ENCODE results near the gene ARHGAP12. TPM values are rescaled to one million over a fixed set of nuclear protein-coding genes. Genes with fewer than 3 reads are reported as not detected.
A peak's percentile ranks its signal among the peaks of the same experiment; 100 is the strongest.
"Not testable (repeated sequence)": the region's sequence is repeated elsewhere in the genome, so short reads cannot be mapped to it uniquely, and the experiment has no call there.

Gene ARHGAP12
- total RNA-seq, 1 experiment from 2014 or later = 39.5 TPM

DNA sequence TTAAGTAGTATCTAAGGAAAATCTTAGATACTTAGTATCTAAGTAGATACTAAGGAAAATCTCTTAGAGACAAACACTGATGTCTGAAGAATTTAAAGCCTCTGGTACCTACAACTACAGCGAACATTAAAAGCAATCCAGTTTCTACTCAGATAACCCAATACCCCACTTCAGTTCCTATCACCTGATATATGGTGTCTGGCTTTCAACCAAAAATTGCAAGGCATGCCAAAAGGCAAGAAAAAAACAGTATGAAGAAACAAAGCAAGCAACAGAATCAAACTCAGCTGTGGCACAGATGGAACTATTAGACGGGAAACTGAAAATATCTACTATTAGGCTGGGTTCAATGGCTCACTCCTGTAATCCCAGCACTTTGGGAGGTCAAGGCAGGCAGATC is 31.1 kb downstream of the ARHGAP12 start (continued):
- no peak for TF ChIP-seq FOXP4 (CRISPR knock-in tag; IDR thresholded peaks at IDR 0.05)
- no peak for TF ChIP-seq NR1H2 (CRISPR knock-in tag; IDR thresholded peaks at IDR 0.05)

GRCh38 chr10:31896968-31897384 is 31.7 kb downstream of the ARHGAP12 start:
- peaks cover 24% of the 10 kb centered on the region for H3K36me3 Mint-ChIP-seq
- ChIA-PET POLR2A (no interaction called here), CTCF (interaction anchor here (1.0 kb wide), 1 partner anchor 78 kb away, joined by 3 read pairs; no protein-coding TSS in a partner anchor)
- H3K9me3 Mint-ChIP-seq = peaks cover 13% of the 10 kb centered on the region
- no peak overlapping the region for H3K4me3 Mint-ChIP-seq
- no peaks in the 10 kb centered on the region for H3K27me3 Mint-ChIP-seq (ENCODE audit: low read depth)
- H3K4me1 Mint-ChIP-seq = peaks cover 58% of the 10 kb centered on the region
- no peak for DNase-seq (ENCODE audit: low spot score)
- TF ChIP-seq ZNF671 (CRISPR knock-in tag; IDR thresholded peaks at IDR 0.05) = no peak
- no peak for TF ChIP-seq ARID4B (CRISPR knock-in tag; IDR thresholded peaks at IDR 0.05; ENCODE audit: borderline replicate concordance)
- TF ChIP-seq, protein P1, sequence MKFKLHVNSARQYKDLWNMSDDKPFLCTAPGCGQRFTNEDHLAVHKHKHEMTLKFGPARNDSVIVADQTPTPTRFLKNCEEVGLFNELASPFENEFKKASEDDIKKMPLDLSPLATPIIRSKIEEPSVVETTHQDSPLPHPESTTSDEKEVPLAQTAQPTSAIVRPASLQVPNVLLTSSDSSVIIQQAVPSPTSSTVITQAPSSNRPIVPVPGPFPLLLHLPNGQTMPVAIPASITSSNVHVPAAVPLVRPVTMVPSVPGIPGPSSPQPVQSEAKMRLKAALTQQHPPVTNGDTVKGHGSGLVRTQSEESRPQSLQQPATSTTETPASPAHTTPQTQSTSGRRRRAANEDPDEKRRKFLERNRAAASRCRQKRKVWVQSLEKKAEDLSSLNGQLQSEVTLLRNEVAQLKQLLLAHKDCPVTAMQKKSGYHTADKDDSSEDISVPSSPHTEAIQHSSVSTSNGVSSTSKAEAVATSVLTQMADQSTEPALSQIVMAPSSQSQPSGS (CRISPR knock-in tag; IDR thresholded peaks at IDR 0.05; ENCODE audit: borderline replicate concordance, low read depth) = no peak
- TF ChIP-seq FOXK1 (CRISPR knock-in tag; IDR thresholded peaks at IDR 0.05) = no peak
- ATAC-seq = peak; percentile 65
- peak overlapping the region; percentile 39; the same call in 1 of the 2 replicates for H3K27ac Mint-ChIP-seq

GRCh38 chr10:31895722-31896121 is 32.9 kb downstream of the ARHGAP12 start:
- H3K36me3 Mint-ChIP-seq = peaks cover 15% of the 10 kb centered on the region
- CTCF ChIA-PET; H3K4me3 Mint-ChIP-seq; H3K27ac Mint-ChIP-seq; H3K27me3 Mint-ChIP-seq (ENCODE audit: low read depth); POLR2A ChIA-PET; H3K9me3 Mint-ChIP-seq; DNase-seq (ENCODE audit: low spot score); ATAC-seq: not testable (repeated sequence)
- H3K4me1 Mint-ChIP-seq = peaks cover 63% of the 10 kb centered on the region

DNA sequence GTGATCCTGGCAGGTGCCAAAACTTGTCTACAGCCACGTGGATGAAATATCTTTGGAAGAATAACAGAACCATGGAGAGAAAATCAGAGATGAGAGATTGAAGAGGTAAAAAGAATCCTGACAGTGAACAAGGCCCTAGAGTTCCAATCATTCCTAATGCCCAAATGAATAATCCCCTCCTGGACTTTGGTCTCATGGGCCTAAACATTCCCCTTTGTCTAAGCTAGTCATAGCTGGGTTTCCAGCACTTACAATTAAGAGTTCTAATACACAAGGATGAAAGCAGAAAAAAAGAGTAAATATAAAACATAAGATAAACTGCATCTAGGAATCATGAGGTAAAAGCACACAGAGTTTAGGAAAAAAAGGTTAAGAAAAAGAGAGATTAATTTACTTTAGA is 40.2 kb downstream of the ARHGAP12 start:
- Mint-ChIP-seq H3K4me1 (peaks cover 41% of the 10 kb centered on the region), H3K9me3 (peaks cover 5% of the 10 kb centered on the region), H3K36me3 (0 out of 2 replicates have a peak, but pooled peaks cover 3% of the 10 kb centered on the region), H3K27me3 (ENCODE audit: low read depth) (no peaks in the 10 kb centered on the region), H3K27ac (peak overlapping the region; percentile 21), H3K4me3 (no peak overlapping the region)
- no peak for ATAC-seq
- CTCF ChIA-PET = no interaction called here
- TF ChIP-seq ZNF396 (CRISPR knock-in tag; IDR thresholded peaks at IDR 0.05; ENCODE audit: borderline replicate concordance) = no peak
- TF ChIP-seq, protein P2, sequence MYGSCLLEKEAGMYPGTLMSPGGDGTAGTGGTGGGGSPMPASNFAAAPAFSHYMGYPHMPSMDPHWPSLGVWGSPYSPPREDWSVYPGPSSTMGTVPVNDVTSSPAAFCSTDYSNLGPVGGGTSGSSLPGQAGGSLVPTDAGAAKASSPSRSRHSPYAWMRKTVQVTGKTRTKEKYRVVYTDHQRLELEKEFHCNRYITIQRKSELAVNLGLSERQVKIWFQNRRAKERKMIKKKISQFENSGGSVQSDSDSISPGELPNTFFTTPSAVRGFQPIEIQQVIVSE (CRISPR knock-in tag; IDR thresholded peaks at IDR 0.05; ENCODE audit: borderline replicate concordance) = no peak
- TF ChIP-seq, protein P3, sequence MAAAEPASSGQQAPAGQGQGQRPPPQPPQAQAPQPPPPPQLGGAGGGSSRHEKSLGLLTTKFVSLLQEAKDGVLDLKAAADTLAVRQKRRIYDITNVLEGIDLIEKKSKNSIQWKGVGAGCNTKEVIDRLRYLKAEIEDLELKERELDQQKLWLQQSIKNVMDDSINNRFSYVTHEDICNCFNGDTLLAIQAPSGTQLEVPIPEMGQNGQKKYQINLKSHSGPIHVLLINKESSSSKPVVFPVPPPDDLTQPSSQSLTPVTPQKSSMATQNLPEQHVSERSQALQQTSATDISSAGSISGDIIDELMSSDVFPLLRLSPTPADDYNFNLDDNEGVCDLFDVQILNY (CRISPR knock-in tag; IDR thresholded peaks at IDR 0.05) = no peak
- TF ChIP-seq, protein P4, sequence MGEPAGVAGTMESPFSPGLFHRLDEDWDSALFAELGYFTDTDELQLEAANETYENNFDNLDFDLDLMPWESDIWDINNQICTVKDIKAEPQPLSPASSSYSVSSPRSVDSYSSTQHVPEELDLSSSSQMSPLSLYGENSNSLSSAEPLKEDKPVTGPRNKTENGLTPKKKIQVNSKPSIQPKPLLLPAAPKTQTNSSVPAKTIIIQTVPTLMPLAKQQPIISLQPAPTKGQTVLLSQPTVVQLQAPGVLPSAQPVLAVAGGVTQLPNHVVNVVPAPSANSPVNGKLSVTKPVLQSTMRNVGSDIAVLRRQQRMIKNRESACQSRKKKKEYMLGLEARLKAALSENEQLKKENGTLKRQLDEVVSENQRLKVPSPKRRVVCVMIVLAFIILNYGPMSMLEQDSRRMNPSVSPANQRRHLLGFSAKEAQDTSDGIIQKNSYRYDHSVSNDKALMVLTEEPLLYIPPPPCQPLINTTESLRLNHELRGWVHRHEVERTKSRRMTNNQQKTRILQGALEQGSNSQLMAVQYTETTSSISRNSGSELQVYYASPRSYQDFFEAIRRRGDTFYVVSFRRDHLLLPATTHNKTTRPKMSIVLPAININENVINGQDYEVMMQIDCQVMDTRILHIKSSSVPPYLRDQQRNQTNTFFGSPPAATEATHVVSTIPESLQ (CRISPR knock-in tag; IDR thresholded peaks at IDR 0.05) = no peak
- TF ChIP-seq CBFB (CRISPR knock-in tag; IDR thresholded peaks at IDR 0.05; ENCODE audit: low read depth) = no peak
- TF ChIP-seq MYBL2 (CRISPR knock-in tag; IDR thresholded peaks at IDR 0.05) = no peak
- TF ChIP-seq KAT7 (CRISPR knock-in tag; IDR thresholded peaks at IDR 0.05; ENCODE audit: borderline replicate concordance) = no peak
- TF ChIP-seq, protein P5, sequence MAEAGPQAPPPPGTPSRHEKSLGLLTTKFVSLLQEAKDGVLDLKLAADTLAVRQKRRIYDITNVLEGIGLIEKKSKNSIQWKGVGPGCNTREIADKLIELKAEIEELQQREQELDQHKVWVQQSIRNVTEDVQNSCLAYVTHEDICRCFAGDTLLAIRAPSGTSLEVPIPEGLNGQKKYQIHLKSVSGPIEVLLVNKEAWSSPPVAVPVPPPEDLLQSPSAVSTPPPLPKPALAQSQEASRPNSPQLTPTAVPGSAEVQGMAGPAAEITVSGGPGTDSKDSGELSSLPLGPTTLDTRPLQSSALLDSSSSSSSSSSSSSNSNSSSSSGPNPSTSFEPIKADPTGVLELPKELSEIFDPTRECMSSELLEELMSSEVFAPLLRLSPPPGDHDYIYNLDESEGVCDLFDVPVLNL (CRISPR knock-in tag; IDR thresholded peaks at IDR 0.05; ENCODE audit: borderline replicate concordance, low read depth) = no peak
- POLR2A ChIA-PET = no interaction called here
- DNase-seq (ENCODE audit: low spot score) = no peak
